SJSA1 (cell line): Measurements from ENCODE around the gene GRK3. TPM values are rescaled to one million over a fixed set of nuclear protein-coding genes. Genes with fewer than 3 reads are reported as not detected.
"Not testable (repeated sequence)": the region's sequence is repeated elsewhere in the genome, so short reads cannot be mapped to it uniquely, and the experiment has no call there.

Experiments
- DNase-seq, 2 experiments: peaks; one replicate each; pipeline ENCODE4 v3.0.0-alpha.2; 2015 to 2020; ENCODE audit warnings: low spot score in 2 of 2, low read depth in 1 of 2
- H3K27ac ChIP-seq: fragments of 250-450 bp; sonication (Bioruptor Pico); 2 replicates; pipeline ENCODE4 v1.5.1; 2020; ENCODE audit warnings: mild to moderate bottlenecking, moderate library complexity
- H3K27me3 ChIP-seq: fragments of 250-450 bp; sonication (Bioruptor Pico); replicated peaks from 2 replicates; pipeline ENCODE4 v1.5.1; 2020; ENCODE audit warnings: mild to moderate bottlenecking, moderate library complexity
- H3K36me3 ChIP-seq: fragments of 250-450 bp; sonication (Bioruptor Pico); 2 replicates; pipeline ENCODE4 v1.5.1; 2020; ENCODE audit warnings: mild to moderate bottlenecking
- H3K4me1 ChIP-seq: fragments of 250-450 bp; sonication (Bioruptor Pico); replicated peaks from 2 replicates; pipeline ENCODE4 v1.6.1; 2021; ENCODE audit warnings: mild to moderate bottlenecking
- H3K4me3 ChIP-seq: fragments of 250-450 bp; sonication (Bioruptor Pico); 2 replicates; pipeline ENCODE4 v1.5.1; 2020; ENCODE audit warnings: mild to moderate bottlenecking
- H3K9me3 ChIP-seq: fragments of 250-450 bp; sonication (Bioruptor Pico); replicated peaks from 2 replicates; pipeline ENCODE4 v1.5.1; 2020; ENCODE audit warnings: mild to moderate bottlenecking
- total RNA-seq: library from RNA; depleted of rRNA; stranded (reverse); fragments of >200 nt; shearing (Covaris generic); gene quantifications from 2 replicates; pipeline ENCODE4 v1.2.3, GENCODE V29; 2014

Gene GRK3
- total RNA-seq, 1 experiment from 2014 or later = 6.3 TPM

DNA sequence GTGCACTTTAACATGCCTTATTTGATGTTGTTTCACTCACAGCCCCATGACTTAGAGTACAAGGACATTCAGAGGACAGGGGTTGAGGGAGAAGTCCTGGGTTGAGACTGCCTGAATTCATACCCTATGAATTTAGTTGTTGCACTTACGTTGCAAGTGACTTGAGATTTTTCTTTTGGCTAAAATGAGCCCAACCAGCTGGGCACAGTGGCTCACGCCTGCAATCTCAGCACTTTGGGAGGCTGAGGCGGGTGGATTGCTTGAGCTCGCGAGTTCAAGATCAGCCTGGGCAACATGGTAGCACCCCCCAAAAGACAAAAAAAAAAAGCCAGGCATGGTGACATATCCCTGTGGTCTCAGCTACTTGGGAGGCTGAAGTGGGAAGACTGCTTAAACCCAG is 7.3 kb upstream of the GRK3 start:
- Histone ChIP-seq H3K27ac (no peak overlapping the region), H3K27me3 (no peaks in the 10 kb centered on the region), H3K36me3 (no peaks in the 10 kb centered on the region), H3K4me1 (no peaks in the 10 kb centered on the region), H3K4me3 (no peak overlapping the region), H3K9me3 (no peaks in the 10 kb centered on the region)
- DNase-seq = no peak

DNA sequence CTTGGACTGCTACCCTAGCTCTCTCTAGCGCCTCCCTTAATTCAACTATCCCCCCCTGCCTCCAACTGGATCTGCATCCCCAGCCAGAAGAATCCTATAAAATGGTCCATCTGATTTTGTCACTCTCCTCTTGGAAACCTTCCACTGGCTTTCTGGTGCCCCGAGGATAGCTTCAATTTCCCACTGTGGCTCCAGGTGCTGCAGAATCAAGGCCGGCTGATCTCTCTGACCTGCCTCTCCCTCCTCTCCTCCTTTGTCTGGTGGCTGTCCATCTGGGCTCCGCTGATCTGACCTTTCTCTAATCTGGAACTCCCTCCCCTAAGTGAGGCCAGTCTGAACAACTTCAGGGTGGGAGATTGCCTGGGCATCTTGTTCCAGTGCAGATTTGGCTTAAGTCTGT is 6.1 kb upstream of the GRK3 start:
- Histone ChIP-seq H3K9me3 (no peaks in the 10 kb centered on the region), H3K27me3 (no peaks in the 10 kb centered on the region), H3K36me3 (no peaks in the 10 kb centered on the region), H3K27ac (no peak overlapping the region), H3K4me3 (no peak overlapping the region), H3K4me1 (no peaks in the 10 kb centered on the region)
- DNase-seq = no peak

DNA sequence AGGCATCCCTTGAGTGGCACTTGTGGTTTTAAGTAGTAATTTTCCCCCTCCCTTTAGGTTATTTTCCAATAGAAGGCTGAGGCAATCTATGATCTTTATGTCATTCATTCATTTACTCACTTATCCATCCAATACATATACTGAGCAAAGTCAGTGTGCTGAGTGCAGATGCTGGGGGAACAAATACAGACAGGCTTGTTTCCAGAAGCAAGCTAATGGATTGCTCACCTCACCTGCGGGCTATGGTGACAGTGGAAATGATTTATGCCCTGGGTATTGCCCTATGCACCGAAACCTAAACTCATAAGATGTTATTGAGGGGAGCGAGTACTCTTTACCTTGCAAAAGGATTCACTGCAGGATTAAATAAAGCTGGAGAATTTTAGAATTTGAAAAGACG is 4.6 kb upstream of the GRK3 start:
- not testable (repeated sequence) for H3K4me1 ChIP-seq, H3K9me3 ChIP-seq, DNase-seq, H3K4me3 ChIP-seq, H3K36me3 ChIP-seq, H3K27me3 ChIP-seq, H3K27ac ChIP-seq

DNA sequence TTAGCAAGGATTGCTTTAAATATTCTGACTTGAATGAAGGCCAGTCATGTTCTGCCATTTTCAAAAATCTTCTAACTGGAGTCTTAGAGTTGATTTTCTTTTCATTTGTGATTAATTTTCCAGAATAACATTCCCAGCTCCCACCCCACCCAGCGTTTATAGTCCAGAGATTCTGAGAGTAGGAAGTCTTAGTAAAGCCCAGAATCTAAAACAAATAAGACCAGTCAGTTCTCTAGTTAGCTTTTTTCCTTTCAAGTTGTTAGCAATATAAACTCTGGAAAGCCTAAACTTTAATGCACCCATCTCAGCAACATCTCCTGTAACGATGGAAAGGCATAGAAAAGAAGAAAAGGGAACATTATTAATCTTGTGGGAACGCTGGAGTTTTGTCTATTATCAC is 3.3 kb upstream of the GRK3 start:
- not testable (repeated sequence) for H3K4me3 ChIP-seq, H3K36me3 ChIP-seq, H3K9me3 ChIP-seq, H3K27ac ChIP-seq, DNase-seq, H3K27me3 ChIP-seq
- H3K4me1 ChIP-seq = peaks cover 11% of the 10 kb centered on the region

DNA sequence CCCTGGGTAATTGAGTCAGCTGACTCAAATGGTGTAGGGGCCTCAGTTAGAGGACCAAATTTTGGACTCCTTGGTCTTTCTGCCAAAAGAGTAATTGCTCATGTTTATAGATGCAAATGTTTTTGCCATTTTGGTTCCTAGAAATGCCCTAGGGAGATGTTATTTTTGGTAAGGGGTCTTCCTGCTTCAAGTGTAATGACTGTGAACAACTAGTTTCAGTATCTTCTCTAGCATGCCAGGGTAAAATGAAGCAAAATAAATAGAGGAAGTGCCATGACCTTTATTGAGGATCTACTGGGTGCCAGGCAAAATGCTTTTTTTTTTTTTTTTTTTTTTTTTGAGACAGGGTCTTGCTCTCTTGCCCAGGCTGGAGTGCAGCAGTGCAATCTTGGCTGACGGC is 2.5 kb upstream of the GRK3 start:
- H3K4me1 ChIP-seq = peaks cover 11% of the 10 kb centered on the region
- H3K36me3 ChIP-seq, H3K9me3 ChIP-seq, DNase-seq, H3K27me3 ChIP-seq, H3K4me3 ChIP-seq, H3K27ac ChIP-seq: not testable (repeated sequence)

DNA sequence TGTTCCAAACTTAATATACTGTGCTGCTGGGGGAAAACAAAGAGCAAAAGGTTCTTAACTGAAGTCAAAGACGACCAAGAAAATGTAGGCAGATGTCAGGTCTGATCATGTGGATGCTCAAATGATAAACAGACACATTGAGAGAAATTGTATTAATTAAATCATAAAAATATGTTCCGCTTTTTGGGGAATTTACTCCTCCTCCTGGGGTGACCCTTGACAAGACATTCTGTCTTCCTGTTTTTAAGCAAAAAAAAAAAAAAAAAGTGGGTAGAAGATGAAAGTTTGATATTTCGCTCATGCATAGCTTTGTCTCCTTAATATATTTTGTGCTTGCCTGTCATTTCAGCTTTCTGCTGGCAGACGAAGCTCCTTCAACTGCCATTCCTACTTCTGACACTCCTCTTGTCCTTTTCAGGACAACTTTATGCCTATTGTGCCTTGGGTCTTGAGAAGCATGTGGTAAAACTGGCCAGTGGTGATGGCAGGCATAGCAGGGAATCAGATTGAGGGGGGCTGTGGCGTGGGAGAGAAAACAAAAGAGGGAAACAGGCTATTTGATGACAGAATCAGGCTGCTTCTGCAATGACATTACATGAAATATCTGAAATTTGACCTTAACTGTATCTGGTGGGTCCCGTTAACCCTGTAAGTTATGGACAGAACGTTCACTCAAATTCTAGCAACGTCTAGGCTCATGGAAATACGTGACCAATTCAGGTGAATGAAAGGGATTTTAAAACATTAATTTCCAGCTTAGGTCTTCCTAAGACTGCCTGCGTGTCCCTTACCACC is 1.3 kb upstream of the GRK3 start:
- not testable (repeated sequence) for H3K27ac ChIP-seq, H3K9me3 ChIP-seq, H3K27me3 ChIP-seq, H3K4me3 ChIP-seq, DNase-seq, H3K36me3 ChIP-seq
- H3K4me1 ChIP-seq = peaks cover 11% of the 10 kb centered on the region

DNA sequence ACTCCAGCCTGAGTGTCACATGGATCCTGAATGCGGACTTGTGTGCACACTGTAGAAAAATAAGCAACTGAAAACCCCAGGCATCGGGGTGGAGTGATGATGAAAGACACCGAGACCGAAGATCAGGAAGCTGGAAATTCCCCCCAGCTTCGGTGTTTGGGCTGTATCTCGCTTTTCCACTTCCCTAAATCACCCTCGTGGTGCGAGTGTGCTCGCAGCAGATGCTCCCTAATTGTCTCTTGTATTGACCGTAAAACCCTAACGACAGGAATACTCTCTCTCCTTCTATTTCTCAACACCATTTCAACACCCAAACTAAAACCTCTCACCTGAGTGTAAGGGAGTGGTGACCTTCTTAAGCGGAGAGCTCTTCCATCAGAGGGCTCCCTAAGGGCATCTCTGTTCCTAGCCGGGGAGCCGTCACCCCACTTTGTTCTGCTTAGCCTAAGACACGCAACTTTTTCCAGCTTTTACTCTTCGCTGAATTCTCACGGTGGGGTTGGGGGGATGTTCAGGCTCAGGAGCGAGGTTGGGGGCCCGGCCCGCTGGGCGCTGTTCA is 635 bp upstream of the GRK3 start:
- peaks cover 4% of the 10 kb centered on the region for H3K36me3 ChIP-seq
- DNase-seq = peak in 1 of 2 experiments; percentile 22

DNA sequence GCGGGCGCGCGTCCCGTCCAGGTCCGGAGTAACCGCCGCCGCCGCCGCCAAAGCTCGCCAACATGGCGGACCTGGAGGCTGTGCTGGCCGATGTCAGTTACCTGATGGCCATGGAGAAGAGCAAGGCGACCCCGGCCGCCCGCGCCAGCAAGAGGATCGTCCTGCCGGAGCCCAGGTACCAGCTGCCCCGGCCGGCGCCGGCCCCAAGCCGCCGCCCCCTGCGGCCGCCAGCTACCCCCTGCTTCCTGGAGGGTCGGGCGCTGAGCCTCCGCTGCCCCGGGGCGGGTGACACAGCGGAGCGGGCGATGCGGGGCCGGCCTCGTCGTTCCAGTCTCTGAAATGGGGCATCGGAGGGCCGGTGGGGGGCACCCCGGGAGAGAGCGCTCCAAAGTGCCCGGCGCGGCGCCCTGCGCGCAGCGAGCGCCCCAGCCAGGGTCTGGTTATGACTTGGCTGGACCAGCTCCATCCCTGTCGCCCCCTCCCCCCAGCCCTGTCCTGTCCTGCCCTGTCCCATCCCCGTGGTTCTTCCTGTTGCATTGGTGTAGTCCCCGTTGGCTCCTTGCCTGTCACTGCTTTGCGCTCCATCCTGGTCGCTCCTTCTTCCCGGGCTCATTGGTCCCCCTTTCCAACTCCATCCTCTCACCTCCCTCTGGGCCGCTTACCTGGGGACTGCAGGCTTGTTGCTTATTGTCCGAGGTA is 653 bp downstream of the GRK3 start:
- peak overlapping the region; percentile 90 for H3K4me3 ChIP-seq
- 0 out of 2 replicates have a peak, but pooled peaks cover 2% of the 10 kb centered on the region for H3K27me3 ChIP-seq
- peaks cover 4% of the 10 kb centered on the region for H3K36me3 ChIP-seq
- peaks cover 11% of the 10 kb centered on the region for H3K4me1 ChIP-seq
- H3K27ac ChIP-seq = peak overlapping the region; percentile 25; the same call in 1 of the 2 replicates
- H3K9me3 ChIP-seq = 0 out of 2 replicates have a peak, but pooled peaks cover 3% of the 10 kb centered on the region
- DNase-seq = peak in 1 of 2 experiments; percentile 42

More for the DNA sequence above, 635 bp upstream of the GRK3 start:
- Histone ChIP-seq H3K27ac (no peak overlapping the region), H3K4me1 (peaks cover 11% of the 10 kb centered on the region), H3K27me3 (0 out of 2 replicates have a peak, but pooled peaks cover 2% of the 10 kb centered on the region), H3K4me3 (peak overlapping the region; percentile 90), H3K9me3 (0 out of 2 replicates have a peak, but pooled peaks cover 3% of the 10 kb centered on the region)

DNA sequence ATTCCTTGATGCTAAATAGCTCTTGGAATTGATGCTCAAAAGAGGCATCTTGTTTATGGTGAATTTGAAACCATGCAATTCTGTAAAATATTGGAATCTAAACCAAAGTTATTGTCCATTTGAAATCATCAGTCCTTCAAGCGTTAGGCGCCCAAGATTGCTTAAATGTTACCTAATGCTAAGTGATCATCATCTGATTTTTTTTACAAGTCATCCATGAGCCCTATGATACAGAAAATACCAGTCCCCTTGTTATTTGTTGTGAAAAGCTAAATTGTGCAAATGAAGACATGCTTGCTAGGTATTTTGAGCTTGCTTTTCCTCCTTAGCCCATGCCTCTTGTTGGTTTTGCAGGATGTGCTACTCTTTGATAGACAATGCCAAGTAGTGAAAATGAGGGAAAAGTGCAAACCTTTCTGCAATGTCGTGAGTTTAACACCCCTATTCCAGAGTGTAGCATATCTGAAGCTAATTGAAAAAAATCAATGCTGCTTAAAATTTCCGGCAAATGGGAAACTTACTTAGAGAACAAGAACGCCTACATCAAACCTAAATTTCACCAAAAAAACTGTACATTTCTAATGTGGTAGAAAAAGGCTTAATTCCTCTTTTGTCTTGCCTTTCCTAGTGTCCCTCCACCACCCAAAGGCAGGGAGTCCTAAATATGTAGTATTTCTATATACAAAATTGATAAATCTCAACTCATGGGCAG is 1.9 kb downstream of the GRK3 start:
- Histone ChIP-seq H3K4me3 (no peak overlapping the region), H3K27me3 (0 out of 2 replicates have a peak, but pooled peaks cover 2% of the 10 kb centered on the region), H3K27ac (no peak overlapping the region), H3K9me3 (0 out of 2 replicates have a peak, but pooled peaks cover 3% of the 10 kb centered on the region), H3K4me1 (peaks cover 11% of the 10 kb centered on the region), H3K36me3 (peaks cover 4% of the 10 kb centered on the region)
- no peak for DNase-seq

DNA sequence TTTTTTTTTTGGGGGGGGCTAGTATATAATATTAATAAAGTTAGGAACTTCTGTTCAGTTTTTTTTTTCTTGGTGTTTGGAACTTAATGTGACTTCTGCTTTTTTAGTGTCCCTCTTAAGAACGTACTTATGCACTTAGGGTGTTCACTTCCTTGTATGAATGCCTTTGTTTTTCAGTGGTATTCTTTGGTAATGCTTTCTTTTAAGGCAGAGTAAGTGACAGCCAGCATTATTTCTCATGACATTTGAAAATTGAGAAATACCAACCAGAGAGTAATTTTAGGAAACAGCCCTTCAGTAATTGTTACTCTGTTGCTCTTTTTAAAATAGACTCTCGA is 2.4 kb downstream of the GRK3 start:
- Histone ChIP-seq H3K4me3 (no peak overlapping the region), H3K27ac (no peak overlapping the region), H3K36me3 (peaks cover 4% of the 10 kb centered on the region), H3K9me3 (0 out of 2 replicates have a peak, but pooled peaks cover 3% of the 10 kb centered on the region), H3K4me1 (peaks cover 11% of the 10 kb centered on the region), H3K27me3 (0 out of 2 replicates have a peak, but pooled peaks cover 2% of the 10 kb centered on the region)
- no peak for DNase-seq

DNA sequence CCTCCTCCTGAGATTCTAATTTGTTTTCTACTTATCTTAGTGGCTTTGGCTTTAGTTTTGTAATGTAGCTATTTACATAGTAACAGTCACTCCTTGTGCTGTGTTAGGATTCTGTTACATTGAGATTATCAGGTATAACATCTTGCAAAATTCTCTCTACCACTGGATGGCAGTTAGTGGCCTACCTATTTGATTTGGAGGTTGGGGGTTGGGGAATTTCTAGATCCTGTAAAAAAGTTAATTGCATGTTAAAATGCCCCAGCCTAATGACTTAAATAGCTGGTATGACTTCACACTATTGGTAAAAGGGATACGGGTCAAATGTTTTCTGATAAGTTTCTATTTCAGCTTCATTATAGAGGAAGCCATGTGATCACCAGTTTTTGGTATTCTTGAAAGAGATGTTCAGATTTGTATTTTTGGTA is 2.8 kb downstream of the GRK3 start:
- H3K36me3 ChIP-seq = peaks cover 4% of the 10 kb centered on the region
- peaks cover 11% of the 10 kb centered on the region for H3K4me1 ChIP-seq
- H3K27ac ChIP-seq = no peak overlapping the region
- 0 out of 2 replicates have a peak, but pooled peaks cover 3% of the 10 kb centered on the region for H3K9me3 ChIP-seq
- H3K27me3 ChIP-seq = 0 out of 2 replicates have a peak, but pooled peaks cover 2% of the 10 kb centered on the region
- no peak overlapping the region for H3K4me3 ChIP-seq
- no peak for DNase-seq

DNA sequence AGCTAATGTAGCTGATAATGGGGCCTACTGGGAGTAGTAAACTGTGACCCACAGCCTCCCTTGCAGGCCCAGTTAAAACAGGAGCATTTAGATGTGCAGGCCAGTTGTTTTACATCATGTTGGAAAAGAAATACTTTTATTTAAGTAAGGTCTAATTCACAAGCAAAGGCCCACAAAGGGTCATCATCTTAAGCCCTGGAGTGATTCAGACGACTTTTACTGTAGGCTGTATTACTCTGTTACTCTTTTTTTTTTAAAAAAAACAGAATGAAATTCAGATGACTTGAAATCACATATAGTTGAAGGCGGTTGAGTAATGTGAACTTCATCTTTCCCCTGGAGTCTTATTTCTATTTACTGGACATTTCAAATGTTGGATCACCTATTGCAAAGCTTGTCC is 3.6 kb downstream of the GRK3 start:
- H3K27me3 ChIP-seq, H3K36me3 ChIP-seq, H3K9me3 ChIP-seq, H3K27ac ChIP-seq, DNase-seq, H3K4me3 ChIP-seq: not testable (repeated sequence)
- H3K4me1 ChIP-seq = peaks cover 11% of the 10 kb centered on the region

DNA sequence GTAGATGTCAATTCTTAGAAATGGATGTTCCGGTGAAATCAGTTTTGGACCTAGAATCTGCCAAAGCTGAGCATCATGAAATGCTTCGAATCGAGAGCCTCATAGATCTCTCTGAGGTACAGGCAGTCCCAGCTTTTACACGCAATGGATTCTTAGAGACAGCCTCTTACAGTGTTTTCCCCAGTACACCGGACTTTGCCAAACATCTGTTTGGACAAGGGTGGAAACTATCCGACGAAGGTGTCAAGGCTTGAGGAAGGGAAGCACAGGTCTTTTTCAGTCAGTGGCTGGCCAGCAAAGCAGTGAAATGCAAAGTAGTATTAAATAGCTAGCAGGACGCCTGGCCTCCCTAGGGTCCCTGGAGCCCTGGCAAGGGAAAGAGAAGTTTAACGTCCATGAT is 4.9 kb downstream of the GRK3 start:
- H3K9me3 ChIP-seq = 0 out of 2 replicates have a peak, but pooled peaks cover 1% of the 10 kb centered on the region
- DNase-seq = no peak
- H3K4me3 ChIP-seq = no peak overlapping the region
- H3K4me1 ChIP-seq = peaks cover 7% of the 10 kb centered on the region
- H3K27me3 ChIP-seq = no peaks in the 10 kb centered on the region; the same call in 1 of the 2 replicates
- peaks cover 4% of the 10 kb centered on the region for H3K36me3 ChIP-seq
- H3K27ac ChIP-seq = no peak overlapping the region
